Esophagus squamous epithelium (tissue), 5 donors: Measurements from ENCODE around the gene GIPR. TPM values are rescaled to one million over a fixed set of nuclear protein-coding genes. Genes with fewer than 3 reads are reported as not detected.

Experiments
- DNase-seq: peaks from one replicate; lab custom pipeline; 2025; lab: John Stamatoyannopoulos, UW
- H3K27ac ChIP-seq, 4 donors: fragments of 200-600 bp; sonication (generic); one replicate each; pipeline ENCODE4 v1.5.1; 2016 to 2019; ENCODE audit warnings: mild to moderate bottlenecking in 1 of 4
- H3K27me3 ChIP-seq, 4 donors: fragments of 200-600 bp; sonication (generic); 1 replicate in 3 of 4; 2 replicates in 1 of 4; pipeline versions ENCODE4 v1.5.1 to v1.6.0; 2017 to 2021; ENCODE audit warnings: antibody characterized with exemption in 1 of 4
- H3K36me3 ChIP-seq, 3 donors: fragments of 200-600 bp; sonication (generic); one replicate each; pipeline ENCODE4 v1.5.1; 2016 to 2019
- H3K4me1 ChIP-seq, 3 donors: fragments of 200-600 bp; sonication (generic); one replicate each; pipeline ENCODE4 v1.5.1; 2017 to 2019
- H3K4me3 ChIP-seq, 4 donors: fragments of 200-600 bp; sonication (generic); 1 replicate in 3 of 4; 2 replicates in 1 of 4; pipeline ENCODE4 v1.5.1; 2016 to 2019; ENCODE audit warnings: mild to moderate bottlenecking in 2 of 4, moderate library complexity in 1 of 4
- H3K9me3 ChIP-seq, 3 donors: fragments of 200-600 bp; sonication (generic); one replicate each; pipeline ENCODE4 v1.5.1; 2016 to 2019
- CTCF ChIP-seq, 6 experiments: fragments of 450-650 bp in 4 of 6; fragments of 200-600 bp in 2 of 6; sonication (generic) in 2 of 6; IDR thresholded peaks; one replicate each; pipeline ENCODE4 v1.5.1; 2016 to 2019; ENCODE audit warnings: antibody characterized with exemption in 6 of 6, mild to moderate bottlenecking in 4 of 6, moderate library complexity in 4 of 6
- POLR2A ChIP-seq, 4 donors: fragments of 450-650 bp; IDR thresholded peaks; one replicate each; pipeline ENCODE4 v1.6.1; 2017; ENCODE audit warnings: antibody characterized with exemption in 4 of 4, mild to moderate bottlenecking in 4 of 4, moderate library complexity in 3 of 4
- WGBS, 2 donors: methylation state at CpG; one replicate each; pipeline ENCODE4 v1.1.5; 2018; 5-methylcytosine and 5-hydroxymethylcytosine counted together
- intact Hi-C: fragments of 100-400 bp; cut with DNase I; formaldehyde crosslinking; loops from one replicate; pipeline ENCODE4 v1.15.0; 2022
- total RNA-seq, 4 donors: library from RNA; depleted of rRNA; stranded (reverse); fragments of >200 nt; gene quantifications; one replicate each; pipeline ENCODE4 v1.1.0, GENCODE V29; 2016
- donor health status: DM: yes; HTN: yes; CAD: no.

Gene GIPR
- total RNA-seq, 4 donors from 2014 or later, result 0.44 to 1.1 (median 0.63) TPM

DNA sequence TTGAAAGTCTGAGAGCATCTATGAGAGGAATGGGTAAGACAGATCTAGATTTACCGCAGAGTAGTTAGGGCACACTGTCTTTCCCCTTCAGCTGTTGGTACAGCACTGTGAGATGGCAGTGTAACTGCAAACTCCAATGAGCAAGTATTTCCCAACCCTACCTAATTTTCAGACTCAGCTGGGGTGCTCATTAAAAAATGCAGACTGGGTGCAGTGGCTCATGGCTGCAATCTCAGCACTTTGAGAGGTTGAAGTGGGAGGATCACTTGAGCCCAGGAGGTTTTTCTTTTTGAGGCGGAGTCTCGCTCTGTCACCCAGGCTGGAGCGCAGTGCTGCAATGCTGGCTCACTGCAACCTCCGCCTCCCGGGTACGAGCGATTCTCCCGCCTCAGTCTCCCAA lies 37.1 kb downstream of the GIPR start:
- DNase-seq, result no peak
- Histone ChIP-seq H3K36me3 (peaks cover 0 to 44% (median 0%) of the 10 kb centered on the region in 3 donors), H3K27ac (no peak overlapping the region), H3K4me3 (no peak overlapping the region), H3K9me3 (no peaks in the 10 kb centered on the region), H3K4me1 (no peaks in the 10 kb centered on the region), H3K27me3 (no peaks in the 10 kb centered on the region)
- WGBS, 2 donors, result 89 to 99% methylated on average over 3 to 7 of the region's 9 CpGs
- TF ChIP-seq CTCF (IDR thresholded peaks at IDR 0.05) (no peak), POLR2A (IDR thresholded peaks at IDR 0.05) (no peak)
- intact Hi-C loops, result no loop called here

DNA sequence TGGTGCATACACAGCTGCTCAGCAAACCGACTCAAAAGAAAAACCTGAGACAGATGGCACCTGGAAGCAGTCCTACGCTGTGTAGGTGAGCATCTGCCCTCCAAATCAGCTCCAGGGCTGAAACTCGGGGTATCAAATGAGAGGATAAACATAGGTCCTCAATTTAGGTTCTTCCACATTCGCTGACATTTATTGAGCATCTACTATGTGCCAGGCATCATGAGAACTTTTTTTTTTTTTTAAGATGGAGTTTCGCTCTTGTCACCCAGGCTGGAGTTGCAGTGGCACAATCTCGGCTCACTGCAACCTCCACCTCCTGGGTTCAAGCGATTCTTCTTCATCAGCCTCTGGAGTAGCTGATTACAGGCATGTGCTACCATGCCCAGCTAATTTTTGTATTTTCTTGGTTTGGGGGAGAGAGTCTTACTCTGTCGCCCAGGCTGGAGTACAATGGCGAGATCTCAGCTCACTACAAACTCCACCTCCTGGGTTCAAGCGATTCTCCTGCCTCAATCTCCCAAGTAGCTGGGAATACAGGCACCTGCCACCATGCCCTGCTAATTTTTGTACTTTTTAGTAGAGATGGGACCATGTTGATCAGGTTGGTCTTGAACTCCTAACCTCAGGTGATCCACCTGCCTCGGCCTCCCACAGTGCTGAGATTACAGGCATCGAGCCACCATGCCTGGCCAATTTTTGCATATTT lies 37.8 kb downstream of the GIPR start:
- Histone ChIP-seq H3K4me3 (no peak overlapping the region), H3K27me3 (no peaks in the 10 kb centered on the region), H3K36me3 (peaks cover 0 to 50% (median 0%) of the 10 kb centered on the region in 3 donors), H3K27ac (no peak overlapping the region), H3K4me1 (no peaks in the 10 kb centered on the region), H3K9me3 (no peaks in the 10 kb centered on the region)
- no peak for DNase-seq
- 84 to 88% methylated on average over 10 to 11 of the region's 12 CpGs for WGBS, 2 donors
- TF ChIP-seq CTCF (IDR thresholded peaks at IDR 0.05), result no peak
- TF ChIP-seq POLR2A (IDR thresholded peaks at IDR 0.05), result no peak
- intact Hi-C loops, result no loop called here

- peaks cover 0 to 23% (median 0%) of the 10 kb centered on the region in 3 donors for H3K4me1 ChIP-seq
- H3K27ac ChIP-seq, result no peak overlapping the region
- no peak overlapping the region for H3K4me3 ChIP-seq
- 62 to 68% methylated on average over 10 of the region's 10 CpGs for WGBS, 2 donors
- H3K27me3 ChIP-seq, result no peaks in the 10 kb centered on the region
- H3K9me3 ChIP-seq, result no peaks in the 10 kb centered on the region
- intact Hi-C loops, result loop anchor here (10.0 kb wide), 1 partner anchor 54 kb away; the partner anchor contains the start of gene SIX5
- TF ChIP-seq CTCF (IDR thresholded peaks at IDR 0.05), result no peak
- TF ChIP-seq POLR2A (IDR thresholded peaks at IDR 0.05), result no peak
- peaks cover 18 to 49% (median 21%) of the 10 kb centered on the region in 3 donors for H3K36me3 ChIP-seq
- DNase-seq, result no peak
Observed at GRCh38 chr19:45710356-45711130, 42.5 kb downstream of the GIPR start.

DNA sequence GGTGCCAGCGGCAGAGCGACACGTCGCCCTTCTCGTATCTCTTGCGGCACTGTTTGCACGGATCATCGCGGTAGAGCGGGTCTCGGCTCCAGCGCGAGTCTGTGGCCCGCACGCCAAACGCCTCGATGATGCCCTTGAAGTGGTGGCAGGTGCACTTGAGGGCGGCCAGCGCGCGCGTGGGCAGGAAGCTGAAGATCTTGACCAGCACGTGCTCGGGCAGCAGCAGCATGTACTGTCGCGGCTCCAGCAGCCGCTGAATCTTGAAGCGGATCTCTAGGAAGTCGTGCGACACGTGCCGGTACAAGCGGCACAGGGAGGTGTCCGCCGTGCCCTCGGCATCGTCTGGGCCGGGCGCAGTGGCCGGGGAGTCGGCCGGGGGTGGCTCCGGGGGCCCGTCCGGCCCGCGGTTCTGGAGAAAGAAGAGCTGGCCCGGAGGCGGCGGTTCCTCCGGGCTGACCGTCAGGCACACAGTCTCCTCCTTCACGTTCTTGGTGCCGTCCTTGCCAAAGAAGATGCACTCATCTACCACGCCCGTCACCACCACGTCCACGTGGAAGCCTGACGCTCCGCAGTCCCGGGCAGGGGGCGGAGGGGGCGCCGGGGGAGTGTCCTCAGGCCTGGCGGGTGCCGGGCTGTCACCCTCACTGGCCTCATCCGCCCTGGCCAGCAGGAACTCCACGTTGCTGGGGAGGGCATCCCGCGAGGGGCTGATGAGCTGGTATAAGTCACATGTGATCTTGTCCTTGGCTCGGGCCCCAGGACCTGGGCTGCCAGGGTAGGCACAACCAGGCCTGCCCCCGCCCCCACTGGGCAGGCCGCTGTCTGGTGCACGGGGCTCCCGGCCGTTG lies 44.1 kb downstream of the GIPR start:
- peaks cover 3 to 38% (median 5%) of the 10 kb centered on the region in 3 donors for H3K4me1 ChIP-seq
- H3K36me3 ChIP-seq, result peaks cover 18 to 49% (median 21%) of the 10 kb centered on the region in 3 donors
- no peak for DNase-seq
- H3K9me3 ChIP-seq, result no peaks in the 10 kb centered on the region
- no peaks in the 10 kb centered on the region for H3K27me3 ChIP-seq
- no peak overlapping the region for H3K27ac ChIP-seq
- no peak overlapping the region for H3K4me3 ChIP-seq
- TF ChIP-seq POLR2A (IDR thresholded peaks at IDR 0.05) (no peak), CTCF (IDR thresholded peaks at IDR 0.05) (no peak)
- intact Hi-C loops, result loop anchor here (10.0 kb wide), 1 partner anchor 53 kb away; the partner anchor contains the start of gene SIX5
- 93 to 95% methylated on average over 14 to 26 of the region's 76 CpGs for WGBS, 2 donors
